NCI-H1436 (cell line): ENCODE results near the gene ZC3HAV1L.
A peak's percentile ranks its signal among the peaks of the same experiment; 100 is the strongest.
"Not testable (repeated sequence)": the region's sequence is repeated elsewhere in the genome, so short reads cannot be mapped to it uniquely, and the experiment has no call there.

Source experiments
- DNase-seq: peaks from one replicate; lab custom pipeline; 2025; lab: John Stamatoyannopoulos, UW

Gene ZC3HAV1L

GRCh38 chr7:139018910-139019309 is 16.9 kb downstream of the ZC3HAV1L start:
- no peak for DNase-seq

GRCh38 chr7:139016931-139017511 is 18.8 kb downstream of the ZC3HAV1L start:
- peak; percentile 66 for DNase-seq

- DNase-seq: no peak
These were observed 24.5 kb downstream of the ZC3HAV1L start for GRCh38 chr7:139011373-139011772.

GRCh38 chr7:139004321-139005090 is 31.3 kb downstream of the ZC3HAV1L start:
- no peak for DNase-seq

GRCh38 chr7:138999414-138999813 is 36.4 kb downstream of the ZC3HAV1L start:
- DNase-seq: no peak

GRCh38 chr7:138992052-138992531 is 43.8 kb downstream of the ZC3HAV1L start:
- no peak for DNase-seq

GRCh38 chr7:138987686-138988085 is 48.2 kb downstream of the ZC3HAV1L start:
- DNase-seq: no peak

- no peak for DNase-seq
These were observed 53.6 kb downstream of the ZC3HAV1L start for GRCh38 chr7:138982204-138982623.

GRCh38 chr7:138981332-138982203 is 54.3 kb downstream of the ZC3HAV1L start, which contains the start of gene KIAA1549:
Gene KIAA1549 (minus strand): TSS chr7:138981389. CDS start chr7:138981269, 120 bp downstream.
- peak; percentile 60 for DNase-seq

GRCh38 chr7:138980563-138981291 is 55.1 kb downstream of the ZC3HAV1L start:
- no peak for DNase-seq

- DNase-seq: no peak
These were observed 55.8 kb downstream of the ZC3HAV1L start for GRCh38 chr7:138979988-138980562.

GRCh38 chr7:138979226-138979979 is 56.4 kb downstream of the ZC3HAV1L start:
- no peak for DNase-seq

GRCh38 chr7:138978541-138979184 is 57.2 kb downstream of the ZC3HAV1L start:
- DNase-seq: no peak

GRCh38 chr7:138976161-138976560 is 59.7 kb downstream of the ZC3HAV1L start:
- not testable (repeated sequence) for DNase-seq
